DOHH2 (cell line): ENCODE data around the gene METTL8.
"Not testable (repeated sequence)": the region's sequence is repeated elsewhere in the genome, so short reads cannot be mapped to it uniquely, and the experiment has no call there.

Experiments
- H3F3A ChIP-seq: fragments of 200-600 bp; sonication (generic), shearing (Covaris generic); 2 replicates; pipeline ENCODE4 v1.6.0; 2016; ENCODE audit warnings: antibody characterized with exemption, mild to moderate bottlenecking; ENCODE audit not compliant: control insufficient read depth, insufficient read depth
- H3K27ac ChIP-seq: fragments of 200-600 bp; sonication (generic); 2 replicates; pipeline ENCODE4 v1.5.1; 2014; ENCODE audit warnings: low read depth, mild to moderate bottlenecking, low read length, moderate library complexity
- H3K27me3 ChIP-seq: fragments of 200-600 bp; sonication (generic); 2 replicates; pipeline ENCODE4 v1.6.1; 2014; ENCODE audit warnings: mild to moderate bottlenecking, low read length, mixed read lengths; ENCODE audit not compliant: control insufficient read depth
- H3K36me3 ChIP-seq: fragments of 200-600 bp; sonication (generic); 2 replicates; pipeline ENCODE4 v1.6.1; 2014; ENCODE audit warnings: mild to moderate bottlenecking, low read length, moderate library complexity, mixed read lengths; ENCODE audit not compliant: control insufficient read depth
- H3K4me1 ChIP-seq: fragments of 200-600 bp; sonication (generic); 2 replicates; pipeline ENCODE4 v1.6.1; 2014; ENCODE audit warnings: mild to moderate bottlenecking, low read length, mixed read lengths; ENCODE audit not compliant: control insufficient read depth
- H3K4me2 ChIP-seq: fragments of 200-600 bp; sonication (generic); 2 replicates; pipeline ENCODE4 v1.6.0; 2014; ENCODE audit warnings: mild to moderate bottlenecking, low read length, moderate library complexity
- H3K4me3 ChIP-seq: fragments of 200-600 bp; sonication (generic); 2 replicates; pipeline ENCODE4 v1.5.1; 2014; ENCODE audit warnings: mild to moderate bottlenecking, low read length, mixed read lengths
- H3K79me2 ChIP-seq: fragments of 200-600 bp; sonication (generic); 2 replicates; pipeline ENCODE4 v1.6.1; 2014; ENCODE audit warnings: mild to moderate bottlenecking, low read length, mixed read lengths; ENCODE audit not compliant: control insufficient read depth
- H3K9me2 ChIP-seq: fragments of 200-600 bp; sonication (generic); replicated peaks from 2 replicates; pipeline ENCODE4 v1.6.1; 2014; ENCODE audit warnings: mild to moderate bottlenecking, low read length, mixed read lengths; ENCODE audit not compliant: control insufficient read depth
- H3K9me3 ChIP-seq: fragments of 200-600 bp; sonication (generic); 2 replicates; pipeline ENCODE4 v1.6.1; 2014; ENCODE audit warnings: antibody characterized with exemption, low read length, mixed read lengths; ENCODE audit not compliant: control insufficient read depth, insufficient read depth
- H4K20me1 ChIP-seq: fragments of 200-600 bp; sonication (generic); 2 replicates; pipeline ENCODE4 v1.6.0; 2014; ENCODE audit warnings: low read depth, mild to moderate bottlenecking, antibody characterized with exemption, low read length, moderate library complexity; ENCODE audit not compliant: control insufficient read depth, insufficient read depth
- EZH2phosphoT487 ChIP-seq: fragments of 200-600 bp; sonication (generic); IDR thresholded peaks from 2 replicates; pipeline ENCODE4 v1.6.1; 2017; ENCODE audit warnings: borderline replicate concordance, mild to moderate bottlenecking, antibody characterized with exemption, low read length, moderate library complexity, mixed read lengths
- TF ChIP-seq, protein P1 (sequence below): fragments of 200-600 bp; sonication (generic); IDR thresholded peaks from one replicate; pipeline ENCODE4 v1.5.1; 2014; ENCODE audit warnings: antibody characterized with exemption, mild to moderate bottlenecking, low read depth, low read length; ENCODE audit not compliant: poor library complexity, severe bottlenecking

The METTL8 gene

GRCh38 chr2:171316755-171317337, 116.9 kb downstream of the METTL8 start:
- H3K4me1 ChIP-seq: peaks cover 67% of the 10 kb centered on the region
- peaks cover 8% of the 10 kb centered on the region for H3K36me3 ChIP-seq
- peak overlapping the region; percentile 84 for H3K4me2 ChIP-seq
- TF ChIP-seq, protein P1, sequence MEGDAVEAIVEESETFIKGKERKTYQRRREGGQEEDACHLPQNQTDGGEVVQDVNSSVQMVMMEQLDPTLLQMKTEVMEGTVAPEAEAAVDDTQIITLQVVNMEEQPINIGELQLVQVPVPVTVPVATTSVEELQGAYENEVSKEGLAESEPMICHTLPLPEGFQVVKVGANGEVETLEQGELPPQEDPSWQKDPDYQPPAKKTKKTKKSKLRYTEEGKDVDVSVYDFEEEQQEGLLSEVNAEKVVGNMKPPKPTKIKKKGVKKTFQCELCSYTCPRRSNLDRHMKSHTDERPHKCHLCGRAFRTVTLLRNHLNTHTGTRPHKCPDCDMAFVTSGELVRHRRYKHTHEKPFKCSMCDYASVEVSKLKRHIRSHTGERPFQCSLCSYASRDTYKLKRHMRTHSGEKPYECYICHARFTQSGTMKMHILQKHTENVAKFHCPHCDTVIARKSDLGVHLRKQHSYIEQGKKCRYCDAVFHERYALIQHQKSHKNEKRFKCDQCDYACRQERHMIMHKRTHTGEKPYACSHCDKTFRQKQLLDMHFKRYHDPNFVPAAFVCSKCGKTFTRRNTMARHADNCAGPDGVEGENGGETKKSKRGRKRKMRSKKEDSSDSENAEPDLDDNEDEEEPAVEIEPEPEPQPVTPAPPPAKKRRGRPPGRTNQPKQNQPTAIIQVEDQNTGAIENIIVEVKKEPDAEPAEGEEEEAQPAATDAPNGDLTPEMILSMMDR: no peak
- no peak for TF ChIP-seq EZH2phosphoT487
- H4K20me1 ChIP-seq: no peaks in the 10 kb centered on the region
- H3K9me2 ChIP-seq: no peaks in the 10 kb centered on the region
- H3K4me3 ChIP-seq: peak overlapping the region; percentile 70
- H3K27ac ChIP-seq: peak overlapping the region; percentile 89
- no peaks in the 10 kb centered on the region for H3K79me2 ChIP-seq
- H3K27me3 ChIP-seq: no peaks in the 10 kb centered on the region
- peaks cover 40% of the 10 kb centered on the region for H3F3A ChIP-seq
- H3K9me3 ChIP-seq: peaks cover 5% of the 10 kb centered on the region; the same call in 1 of the 2 replicates

GRCh38 chr2:171316220-171316619, 117.6 kb downstream of the METTL8 start:
- TF ChIP-seq EZH2phosphoT487: no peak
- H3K27ac ChIP-seq: no peak overlapping the region
- no peaks in the 10 kb centered on the region for H3K9me2 ChIP-seq
- peaks cover 7% of the 10 kb centered on the region; the same call in 1 of the 2 replicates for H3K9me3 ChIP-seq
- H3K79me2 ChIP-seq: no peaks in the 10 kb centered on the region
- peaks cover 61% of the 10 kb centered on the region for H3K4me1 ChIP-seq
- no peaks in the 10 kb centered on the region for H3K27me3 ChIP-seq
- H4K20me1 ChIP-seq: no peaks in the 10 kb centered on the region
- peaks cover 37% of the 10 kb centered on the region for H3F3A ChIP-seq
- 0 out of 2 replicates have a peak overlapping the region, but pooled peaks have one; percentile 84 for H3K4me2 ChIP-seq
- peaks cover 8% of the 10 kb centered on the region for H3K36me3 ChIP-seq
- no peak overlapping the region for H3K4me3 ChIP-seq

DNA sequence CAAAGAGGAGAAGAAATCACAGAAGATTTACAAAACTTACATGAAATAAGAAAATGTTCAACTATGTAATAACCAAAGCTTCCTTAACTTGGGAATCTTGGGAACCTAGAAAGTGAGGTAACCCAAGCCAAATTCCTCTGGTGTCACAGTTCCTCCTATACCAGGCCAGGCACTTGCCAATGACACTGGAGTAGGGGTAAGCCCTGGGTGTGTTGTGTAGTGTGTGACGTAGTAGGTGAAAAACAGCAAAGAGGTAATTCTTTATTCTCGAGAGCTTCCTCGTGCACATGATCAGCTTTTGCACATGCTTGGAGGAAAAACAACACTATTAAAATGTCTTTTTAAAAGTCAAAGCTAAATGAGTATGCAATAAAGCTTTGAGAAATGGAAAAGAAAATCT, 118.0 kb downstream of the METTL8 start:
- Histone ChIP-seq H3K4me3 (no peak overlapping the region), H3K27ac (no peak overlapping the region), H3K9me2 (no peaks in the 10 kb centered on the region), H3F3A (peaks cover 33% of the 10 kb centered on the region), H3K4me1 (peaks cover 57% of the 10 kb centered on the region), H4K20me1 (no peaks in the 10 kb centered on the region), H3K27me3 (no peaks in the 10 kb centered on the region), H3K9me3 (peaks cover 7% of the 10 kb centered on the region; the same call in 1 of the 2 replicates), H3K4me2 (no peak overlapping the region), H3K36me3 (peaks cover 8% of the 10 kb centered on the region), H3K79me2 (no peaks in the 10 kb centered on the region)
- no peak for TF ChIP-seq EZH2phosphoT487
- TF ChIP-seq, protein P1: no peak

GRCh38 chr2:171312182-171312581, 121.6 kb downstream of the METTL8 start:
- H3K79me2 ChIP-seq, H3K4me3 ChIP-seq, H3F3A ChIP-seq, H3K9me2 ChIP-seq, H4K20me1 ChIP-seq, H3K4me2 ChIP-seq, H3K36me3 ChIP-seq, H3K9me3 ChIP-seq, H3K27ac ChIP-seq, H3K27me3 ChIP-seq: not testable (repeated sequence)
- H3K4me1 ChIP-seq: peaks cover 33% of the 10 kb centered on the region

DNA sequence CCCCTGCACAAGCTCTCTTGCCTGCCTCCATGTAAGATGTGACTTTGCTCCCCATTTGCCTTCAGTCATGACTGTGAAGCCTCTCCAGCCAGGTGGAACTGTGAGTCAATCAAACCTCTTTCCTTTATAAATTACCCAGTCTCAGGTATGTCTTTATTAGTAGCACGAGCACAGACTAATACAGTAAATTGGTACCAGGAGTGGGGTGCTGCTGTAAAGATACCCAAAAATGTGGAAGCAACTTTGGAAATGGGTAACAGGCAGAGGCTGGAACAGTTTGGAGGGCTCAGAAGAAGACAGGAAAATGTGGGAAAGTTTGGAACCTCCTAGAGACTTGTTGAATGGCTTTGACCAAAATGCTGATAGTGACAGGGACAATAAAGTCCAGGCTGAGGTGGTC, 122.2 kb downstream of the METTL8 start:
- H4K20me1 ChIP-seq, H3K9me2 ChIP-seq, H3F3A ChIP-seq, H3K4me3 ChIP-seq, H3K27ac ChIP-seq, H3K9me3 ChIP-seq, H3K79me2 ChIP-seq, H3K36me3 ChIP-seq, H3K4me2 ChIP-seq, H3K27me3 ChIP-seq: not testable (repeated sequence)
- peaks cover 30% of the 10 kb centered on the region for H3K4me1 ChIP-seq
